DND-41 (cell line): ENCODE data around the gene RNF112.

ENCODE experiments used
- ATAC-seq: fragments of 200-7000 bp; cut with Tn5 transposase; 3 replicates; pipeline ENCODE4 v1.9.1; 2021; ENCODE audit warnings: low read depth; ENCODE audit not compliant: insufficient read depth
- DNase-seq: peaks from one replicate; pipeline ENCODE4 v3.0.0-alpha.2; 2020
- H2AFZ ChIP-seq: 2 replicates; pipeline ENCODE4 v1.6.0; 2012; ENCODE audit warnings: low read depth, low read length
- H3K27ac ChIP-seq: 2 replicates; pipeline ENCODE4 v1.5.1; 2012; ENCODE audit warnings: low read length, inconsistent platforms
- H3K27me3 ChIP-seq: fragments of 200-600 bp; sonication (generic); 2 replicates; pipeline ENCODE4 v1.6.0; 2012; ENCODE audit warnings: low read length, mild to moderate bottlenecking, inconsistent platforms; ENCODE audit not compliant: insufficient read depth, poor library complexity
- H3K36me3 ChIP-seq: 2 replicates; pipeline ENCODE4 v1.5.1; 2012; ENCODE audit warnings: low read length, inconsistent platforms; ENCODE audit not compliant: insufficient read depth
- H3K4me1 ChIP-seq: 2 replicates; pipeline ENCODE4 v1.5.1; 2012; ENCODE audit warnings: mild to moderate bottlenecking, low read length; ENCODE audit not compliant: insufficient read depth
- H3K4me2 ChIP-seq: 2 replicates; pipeline ENCODE4 v1.6.0; 2012; ENCODE audit warnings: mild to moderate bottlenecking, moderate library complexity, low read length, inconsistent platforms; ENCODE audit not compliant: insufficient read depth
- H3K4me3 ChIP-seq, 2 experiments: fragments of 200-600 bp in 1 of 2; shearing (Covaris generic) in 1 of 2; 2 replicates each; pipeline ENCODE4 v1.5.1; 2012 to 2016; ENCODE audit warnings: inconsistent platforms in 2 of 2, low read length in 2 of 2, mild to moderate bottlenecking in 2 of 2, low read depth in 1 of 2, moderate library complexity in 1 of 2
- H3K79me2 ChIP-seq: 2 replicates; pipeline ENCODE4 v1.6.0; 2012; ENCODE audit warnings: low read length, inconsistent platforms; ENCODE audit not compliant: insufficient read depth
- H3K9ac ChIP-seq: 2 replicates; pipeline ENCODE4 v1.6.0; 2012; ENCODE audit warnings: low read depth, mild to moderate bottlenecking, inconsistent platforms, low read length, moderate library complexity
- H3K9me3 ChIP-seq: 2 replicates; pipeline ENCODE4 v1.5.1; 2012; ENCODE audit warnings: low read length, moderate library complexity, mild to moderate bottlenecking, inconsistent platforms; ENCODE audit not compliant: insufficient read depth, severe bottlenecking
- H4K20me1 ChIP-seq: 2 replicates; pipeline ENCODE4 v1.6.0; 2012; ENCODE audit warnings: low read length; ENCODE audit not compliant: insufficient read depth
- EZH2 ChIP-seq: IDR thresholded peaks from 3 replicates; pipeline ENCODE4 v1.6.1; 2012; ENCODE audit warnings: borderline replicate concordance, low read depth, mild to moderate bottlenecking, moderate library complexity, low read length, inconsistent platforms; ENCODE audit not compliant: severe bottlenecking
- TF ChIP-seq, protein P1 (sequence below): IDR thresholded peaks from 2 replicates; pipeline ENCODE4 v1.5.1; 2012; ENCODE audit warnings: borderline replicate concordance, low read length, moderate library complexity, mild to moderate bottlenecking; ENCODE audit not compliant: poor library complexity, severe bottlenecking; ENCODE audit errors: extremely low read depth

RNF112 gene

DNA sequence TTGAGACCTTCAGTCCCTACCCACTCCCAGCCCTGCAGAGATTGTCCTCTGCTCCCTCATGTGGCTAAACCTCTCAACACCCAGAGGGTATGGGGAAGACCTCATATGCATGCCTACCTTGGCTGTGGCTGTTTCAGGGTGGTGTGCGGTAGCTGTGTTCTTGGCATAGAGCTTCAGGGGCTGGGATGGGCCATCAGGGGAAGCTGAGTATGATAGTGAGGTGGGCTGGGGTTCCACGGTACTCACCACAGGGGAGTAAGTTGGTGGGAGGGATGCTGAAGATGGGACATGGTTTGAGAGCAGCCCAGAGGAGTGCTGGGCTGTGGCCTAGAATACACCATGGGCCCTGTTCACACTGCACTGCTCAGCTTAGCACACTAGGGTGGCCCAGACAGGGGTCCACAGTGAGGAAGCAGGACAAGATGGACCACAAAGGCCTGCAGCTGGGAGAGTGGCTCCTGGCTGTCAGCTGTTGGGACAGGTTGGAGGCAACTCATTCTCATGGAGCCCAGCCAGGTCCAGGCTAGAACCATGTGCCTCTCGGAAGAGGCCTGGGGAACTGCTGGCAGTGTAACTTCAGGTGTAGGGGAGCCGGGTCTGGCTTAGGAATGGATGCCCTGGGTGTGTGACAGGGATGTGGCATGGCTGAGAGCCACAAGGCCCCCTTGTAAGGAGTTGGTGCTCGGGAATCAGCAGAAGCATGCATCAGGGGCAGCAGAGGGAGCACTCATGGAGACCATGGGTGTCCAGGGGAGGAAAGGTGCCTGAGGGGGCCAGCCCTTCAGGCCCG is 27.2 kb upstream of the RNF112 start:
- Histone ChIP-seq H2AFZ (no peak overlapping the region), H3K4me1 (peaks cover 31% of the 10 kb centered on the region), H3K9me3 (no peaks in the 10 kb centered on the region), H3K27ac (no peak overlapping the region), H4K20me1 (peaks cover 32% of the 10 kb centered on the region), H3K4me2 (no peak overlapping the region), H3K79me2 (peaks cover 5% of the 10 kb centered on the region), H3K4me3 (no peak overlapping the region), H3K9ac (no peak overlapping the region), H3K36me3 (peaks cover 62% of the 10 kb centered on the region), H3K27me3 (no peaks in the 10 kb centered on the region)
- ATAC-seq (no peak), DNase-seq (no peak)
- TF ChIP-seq EZH2 = no peak
- TF ChIP-seq, protein P1, sequence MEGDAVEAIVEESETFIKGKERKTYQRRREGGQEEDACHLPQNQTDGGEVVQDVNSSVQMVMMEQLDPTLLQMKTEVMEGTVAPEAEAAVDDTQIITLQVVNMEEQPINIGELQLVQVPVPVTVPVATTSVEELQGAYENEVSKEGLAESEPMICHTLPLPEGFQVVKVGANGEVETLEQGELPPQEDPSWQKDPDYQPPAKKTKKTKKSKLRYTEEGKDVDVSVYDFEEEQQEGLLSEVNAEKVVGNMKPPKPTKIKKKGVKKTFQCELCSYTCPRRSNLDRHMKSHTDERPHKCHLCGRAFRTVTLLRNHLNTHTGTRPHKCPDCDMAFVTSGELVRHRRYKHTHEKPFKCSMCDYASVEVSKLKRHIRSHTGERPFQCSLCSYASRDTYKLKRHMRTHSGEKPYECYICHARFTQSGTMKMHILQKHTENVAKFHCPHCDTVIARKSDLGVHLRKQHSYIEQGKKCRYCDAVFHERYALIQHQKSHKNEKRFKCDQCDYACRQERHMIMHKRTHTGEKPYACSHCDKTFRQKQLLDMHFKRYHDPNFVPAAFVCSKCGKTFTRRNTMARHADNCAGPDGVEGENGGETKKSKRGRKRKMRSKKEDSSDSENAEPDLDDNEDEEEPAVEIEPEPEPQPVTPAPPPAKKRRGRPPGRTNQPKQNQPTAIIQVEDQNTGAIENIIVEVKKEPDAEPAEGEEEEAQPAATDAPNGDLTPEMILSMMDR = no peak

DNA sequence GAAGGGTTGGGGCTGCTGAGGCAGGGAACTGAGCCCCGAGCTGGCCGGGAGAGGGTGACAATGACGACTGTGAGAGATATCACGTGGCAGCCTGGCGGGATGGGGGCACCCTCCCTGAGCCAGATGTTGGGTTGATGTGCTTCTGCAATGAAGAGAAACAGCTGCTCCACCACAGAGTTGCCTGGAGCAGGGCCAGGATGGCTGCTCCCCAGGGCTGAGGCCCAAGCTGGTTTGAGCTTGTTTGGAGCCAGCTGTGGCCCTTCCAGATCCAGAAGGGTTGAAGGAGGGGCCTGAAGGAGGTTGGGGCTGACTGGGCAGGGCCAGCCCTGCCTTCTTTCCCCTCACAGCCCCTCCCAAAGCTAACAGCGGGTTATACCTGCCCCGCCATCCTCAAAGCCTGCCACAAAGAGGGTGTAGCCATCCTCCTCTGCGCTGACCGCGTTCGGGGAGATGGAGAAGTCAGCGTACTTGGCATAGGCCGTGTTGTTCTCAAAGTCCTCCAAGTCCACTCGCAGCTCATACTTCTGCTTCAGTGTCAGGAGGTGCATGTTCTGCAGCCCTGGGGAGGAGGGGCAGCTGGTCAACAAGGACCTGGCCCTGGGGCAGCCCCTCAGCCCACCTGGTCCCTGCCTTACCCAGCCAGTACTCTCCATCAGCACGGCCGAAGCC is 26.2 kb upstream of the RNF112 start:
- peaks cover 52% of the 10 kb centered on the region for H3K36me3 ChIP-seq

DNA sequence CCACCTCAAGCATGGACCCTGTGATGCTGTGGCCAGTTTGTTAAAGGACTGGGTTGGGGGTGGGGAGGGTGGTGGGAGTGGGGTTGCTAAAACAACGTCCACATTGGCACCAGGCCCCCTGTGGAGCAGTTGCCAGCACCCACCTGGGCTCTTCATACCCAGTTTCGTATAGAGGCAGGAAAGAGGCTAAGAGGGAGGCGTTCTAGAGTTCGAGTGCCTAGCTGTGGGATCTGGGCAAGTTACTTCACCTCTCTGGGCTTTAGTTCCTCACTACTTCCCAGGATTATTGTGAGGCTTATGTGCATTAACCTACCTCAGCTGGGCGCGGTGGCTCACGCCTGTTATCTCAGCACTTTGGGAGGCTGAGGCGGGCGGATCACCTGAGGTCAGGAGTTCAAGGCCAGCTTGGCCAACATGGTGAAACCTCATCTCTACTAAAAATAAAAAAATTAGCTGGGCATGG is 25.5 kb upstream of the RNF112 start:
- no peak for ATAC-seq
- H3K36me3 ChIP-seq = peaks cover 46% of the 10 kb centered on the region
- DNase-seq = no peak
- H3K4me3 ChIP-seq = no peak overlapping the region
- no peak for TF ChIP-seq EZH2
- TF ChIP-seq, protein P1 = no peak
- H3K27ac ChIP-seq = no peak overlapping the region
- no peaks in the 10 kb centered on the region for H3K9me3 ChIP-seq
- no peak overlapping the region for H3K9ac ChIP-seq
- no peak overlapping the region for H2AFZ ChIP-seq
- H4K20me1 ChIP-seq = peaks cover 34% of the 10 kb centered on the region
- H3K27me3 ChIP-seq = no peaks in the 10 kb centered on the region
- H3K4me2 ChIP-seq = no peak overlapping the region; the same call in 1 of the 2 replicates
- peaks cover 25% of the 10 kb centered on the region for H3K4me1 ChIP-seq
- H3K79me2 ChIP-seq = peaks cover 2% of the 10 kb centered on the region; the same call in 1 of the 2 replicates

More for the DNA sequence above, 26.2 kb upstream of the RNF112 start:
- peak; percentile 54 for ATAC-seq
- Histone ChIP-seq H3K4me1 (peaks cover 25% of the 10 kb centered on the region), H3K4me2 (no peak overlapping the region), H3K79me2 (peaks cover 2% of the 10 kb centered on the region; the same call in 1 of the 2 replicates), H2AFZ (no peak overlapping the region), H3K27ac (0 out of 2 replicates have a peak overlapping the region, but pooled peaks have one; percentile 42), H3K27me3 (no peaks in the 10 kb centered on the region), H3K4me3 (no peak overlapping the region), H4K20me1 (peaks cover 34% of the 10 kb centered on the region), H3K9me3 (no peaks in the 10 kb centered on the region), H3K9ac (no peak overlapping the region)
- DNase-seq = peak; percentile 81
- no peak for TF ChIP-seq EZH2
- TF ChIP-seq, protein P1 = no peak
